Measurements from ENCODE around the gene CHMP4B. TPM values are rescaled to one million over a fixed set of nuclear protein-coding genes. Genes with fewer than 3 reads are reported as not detected.

CHMP4B gene
- total RNA-seq, 2 experiments from 2014 or later, result 82.0 to 82.9 TPM

DNA sequence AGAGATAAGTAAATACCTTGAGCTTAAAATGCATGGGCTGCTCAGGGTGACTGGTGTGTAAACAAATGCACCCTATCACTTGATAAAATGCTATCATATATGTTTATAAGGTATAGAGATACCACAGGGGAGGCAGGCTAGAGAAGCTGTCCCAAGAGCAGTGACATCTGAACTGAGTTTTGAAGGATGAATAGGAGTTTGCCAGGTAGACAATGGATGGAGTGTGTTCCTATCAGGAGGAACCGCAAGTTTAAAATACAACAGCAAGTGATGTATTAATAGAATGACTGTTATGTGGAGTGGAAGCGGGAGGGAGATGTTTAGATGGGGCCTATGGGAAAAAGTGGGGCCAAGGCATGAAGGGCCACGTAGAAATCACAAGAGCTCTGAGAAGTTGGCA is 38.7 kb upstream of the CHMP4B start:
- TF ChIP-seq, protein P1, sequence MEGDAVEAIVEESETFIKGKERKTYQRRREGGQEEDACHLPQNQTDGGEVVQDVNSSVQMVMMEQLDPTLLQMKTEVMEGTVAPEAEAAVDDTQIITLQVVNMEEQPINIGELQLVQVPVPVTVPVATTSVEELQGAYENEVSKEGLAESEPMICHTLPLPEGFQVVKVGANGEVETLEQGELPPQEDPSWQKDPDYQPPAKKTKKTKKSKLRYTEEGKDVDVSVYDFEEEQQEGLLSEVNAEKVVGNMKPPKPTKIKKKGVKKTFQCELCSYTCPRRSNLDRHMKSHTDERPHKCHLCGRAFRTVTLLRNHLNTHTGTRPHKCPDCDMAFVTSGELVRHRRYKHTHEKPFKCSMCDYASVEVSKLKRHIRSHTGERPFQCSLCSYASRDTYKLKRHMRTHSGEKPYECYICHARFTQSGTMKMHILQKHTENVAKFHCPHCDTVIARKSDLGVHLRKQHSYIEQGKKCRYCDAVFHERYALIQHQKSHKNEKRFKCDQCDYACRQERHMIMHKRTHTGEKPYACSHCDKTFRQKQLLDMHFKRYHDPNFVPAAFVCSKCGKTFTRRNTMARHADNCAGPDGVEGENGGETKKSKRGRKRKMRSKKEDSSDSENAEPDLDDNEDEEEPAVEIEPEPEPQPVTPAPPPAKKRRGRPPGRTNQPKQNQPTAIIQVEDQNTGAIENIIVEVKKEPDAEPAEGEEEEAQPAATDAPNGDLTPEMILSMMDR (IDR thresholded peaks at IDR 0.05), result no peak
- H3K27ac Mint-ChIP-seq, result no peak overlapping the region
- peaks cover 10% of the 10 kb centered on the region for H3K36me3 Mint-ChIP-seq (ENCODE audit: low read depth)
- CTCF ChIA-PET, result no interaction called here
- H3K9me3 Mint-ChIP-seq, result no peaks in the 10 kb centered on the region
- H3K4me1 Mint-ChIP-seq (ENCODE audit: low read depth), result peaks cover 14% of the 10 kb centered on the region
- intact Hi-C loops (cut with micrococcal nuclease), result no loop called here
- H3K27me3 Mint-ChIP-seq, result no peaks in the 10 kb centered on the region
- POLR2A ChIA-PET, result no interaction called here
- no peak overlapping the region for H3K4me3 Mint-ChIP-seq
- no peak for DNase-seq
- no peak for ATAC-seq

DNA sequence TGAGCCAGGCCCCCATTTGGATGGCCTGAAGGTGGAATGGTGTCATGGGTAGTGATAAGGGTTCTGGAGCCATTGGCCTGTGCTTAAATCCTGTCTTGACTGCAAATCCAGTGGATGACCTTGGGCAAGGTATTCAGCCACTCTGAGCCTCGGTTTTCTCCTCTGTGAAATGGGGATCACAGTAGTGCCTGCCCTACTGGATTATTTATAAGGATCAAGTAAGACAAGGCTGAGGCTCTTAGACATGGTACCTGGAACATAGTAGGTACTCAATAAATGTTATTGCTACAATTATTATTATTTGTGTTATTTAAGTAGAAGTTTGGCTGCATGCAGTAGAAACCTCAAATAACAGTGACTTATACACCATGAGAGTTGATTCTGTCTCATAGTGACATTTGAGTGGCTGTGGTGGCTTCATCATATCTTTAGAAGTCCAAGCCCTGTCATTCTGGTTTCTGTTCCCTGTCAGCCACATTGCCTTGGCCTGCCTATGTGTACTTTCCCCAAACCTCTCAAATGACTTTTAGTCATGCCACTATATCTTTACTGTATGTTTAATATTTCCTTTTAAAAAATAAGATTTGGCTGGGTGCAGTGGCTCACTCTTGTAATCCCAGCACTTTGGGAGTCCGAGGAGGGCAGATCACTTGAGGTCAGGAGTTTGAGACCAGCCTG is 37.6 kb upstream of the CHMP4B start:
- POLR2A ChIA-PET, result no interaction called here
- no peaks in the 10 kb centered on the region for H3K9me3 Mint-ChIP-seq
- TF ChIP-seq, protein P1 (IDR thresholded peaks at IDR 0.05), result no peak
- intact Hi-C loops (cut with micrococcal nuclease), result no loop called here
- H3K27ac Mint-ChIP-seq, result no peak overlapping the region
- H3K27me3 Mint-ChIP-seq, result no peaks in the 10 kb centered on the region
- DNase-seq, result peak; percentile 69
- H3K4me1 Mint-ChIP-seq (ENCODE audit: low read depth), result peaks cover 23% of the 10 kb centered on the region
- no peak overlapping the region for H3K4me3 Mint-ChIP-seq
- peaks cover 10% of the 10 kb centered on the region for H3K36me3 Mint-ChIP-seq (ENCODE audit: low read depth)
- peak; percentile 79 for ATAC-seq
- CTCF ChIA-PET, result no interaction called here

DNA sequence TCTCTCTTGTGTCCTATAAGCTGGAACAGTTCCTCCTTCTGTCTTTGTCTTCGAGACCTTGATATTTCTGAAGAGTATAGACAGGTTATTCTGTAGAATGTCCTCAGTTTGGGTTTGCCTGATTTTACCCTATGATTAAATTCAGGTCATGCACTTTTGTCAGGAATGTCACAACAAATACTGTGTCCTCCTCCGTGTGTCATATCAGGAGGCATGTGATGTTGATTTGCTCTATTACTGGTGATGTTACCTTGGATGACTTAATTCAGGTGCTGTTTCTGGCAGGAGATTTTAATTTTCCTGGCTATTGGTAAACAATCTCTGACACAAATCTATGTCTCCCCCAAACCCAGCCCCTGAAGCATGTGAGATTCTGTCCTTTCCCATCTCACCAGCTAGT is 33.3 kb upstream of the CHMP4B start:
- Mint-ChIP-seq H3K27me3 (no peaks in the 10 kb centered on the region), H3K36me3 (ENCODE audit: low read depth) (peaks cover 14% of the 10 kb centered on the region), H3K9me3 (no peaks in the 10 kb centered on the region), H3K4me1 (ENCODE audit: low read depth) (peaks cover 31% of the 10 kb centered on the region), H3K4me3 (no peak overlapping the region), H3K27ac (peak overlapping the region; percentile 49)
- POLR2A ChIA-PET, result interaction anchor here (0.6 kb wide), 1 partner anchor 1618 kb away, joined by 3 read pairs; no protein-coding TSS in a partner anchor
- DNase-seq (no peak), ATAC-seq (no peak)
- intact Hi-C loops (cut with micrococcal nuclease), result no loop called here
- CTCF ChIA-PET, result no interaction called here
- TF ChIP-seq, protein P1 (IDR thresholded peaks at IDR 0.05), result no peak

DNA sequence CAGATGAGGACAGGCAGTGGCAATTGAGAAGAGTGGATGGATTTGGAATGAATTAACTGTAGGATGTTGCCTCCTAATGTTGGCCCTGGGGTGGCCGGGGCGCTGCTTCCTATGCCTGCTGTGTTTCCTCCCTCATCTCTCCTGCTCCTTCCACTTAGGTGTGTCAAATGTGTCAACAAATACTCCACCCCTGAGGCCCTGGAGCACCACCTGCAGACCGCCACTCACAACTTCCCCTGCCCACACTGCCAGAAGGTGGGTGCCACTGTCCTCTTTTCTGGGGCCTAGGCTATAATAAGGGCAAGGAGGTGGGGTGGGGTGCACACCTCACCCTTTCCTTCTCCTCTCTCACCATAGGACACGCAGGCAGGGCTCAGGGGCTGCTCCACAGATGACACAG is 30.0 kb upstream of the CHMP4B start:
- Mint-ChIP-seq H3K27me3 (no peaks in the 10 kb centered on the region), H3K4me1 (ENCODE audit: low read depth) (peaks cover 21% of the 10 kb centered on the region), H3K27ac (no peak overlapping the region), H3K4me3 (no peak overlapping the region), H3K9me3 (no peaks in the 10 kb centered on the region), H3K36me3 (ENCODE audit: low read depth) (peaks cover 14% of the 10 kb centered on the region)
- TF ChIP-seq, protein P1 (IDR thresholded peaks at IDR 0.05), result no peak
- CTCF ChIA-PET, result no interaction called here
- DNase-seq (no peak), ATAC-seq (no peak)
- POLR2A ChIA-PET, result no interaction called here
- intact Hi-C loops (cut with micrococcal nuclease), result no loop called here

DNA sequence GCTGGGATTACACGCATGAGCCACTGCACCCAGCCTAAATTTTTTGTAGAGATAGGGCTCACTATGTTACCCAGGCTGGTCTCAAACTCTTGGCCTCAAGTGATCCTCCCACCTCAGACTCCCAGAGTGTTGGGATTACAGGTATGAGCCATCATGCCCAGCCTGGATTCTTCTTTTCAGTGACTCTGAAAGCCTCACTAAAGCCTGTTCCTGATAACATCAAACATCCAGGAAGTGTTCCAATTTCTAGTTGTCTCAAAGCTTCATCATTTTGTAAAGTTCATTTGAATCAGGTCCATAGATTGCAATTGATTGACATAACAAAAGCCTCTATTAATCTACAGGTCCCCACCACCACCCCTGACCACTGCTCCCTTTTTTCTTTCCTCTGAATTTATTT is 29.2 kb upstream of the CHMP4B start:
- Mint-ChIP-seq H3K27ac (no peak overlapping the region), H3K4me3 (no peak overlapping the region), H3K27me3 (no peaks in the 10 kb centered on the region), H3K9me3 (no peaks in the 10 kb centered on the region), H3K4me1 (ENCODE audit: low read depth) (peaks cover 24% of the 10 kb centered on the region), H3K36me3 (ENCODE audit: low read depth) (peaks cover 14% of the 10 kb centered on the region)
- intact Hi-C loops (cut with micrococcal nuclease), result no loop called here
- DNase-seq, result no peak
- TF ChIP-seq, protein P1 (IDR thresholded peaks at IDR 0.05), result no peak
- ChIA-PET CTCF (interaction anchor here (1.8 kb wide), 1 partner anchor 10 kb away, joined by 11 read pairs; no protein-coding TSS in a partner anchor), POLR2A (no interaction called here)
- ATAC-seq, result no peak

Measured in activated CD8-positive, alpha-beta T cell treated with anti-CD3 and anti-CD28 coated beads for 36 hours (primary cell).